IMR-90 (cell line): ENCODE data around the gene CDC45. TPM values are rescaled to one million over a fixed set of nuclear protein-coding genes. Genes with fewer than 3 reads are reported as not detected.

Experiments used
- ATAC-seq: fragments of 200-7000 bp; cut with Tn5 transposase; 2 replicates; pipeline ENCODE4 v1.9.1; 2020; ENCODE audit warnings: low read depth, mild to moderate bottlenecking, moderate library complexity
- BruUV-seq: library from RNA; stranded (reverse); fragments of 400-500 nt; replicated peaks from 2 replicates; lab custom pipeline; 2021; lab: Mats Ljungman, UMichigan
- CTCF ChIA-PET: fragments of 300-600 bp; formaldehyde crosslinking; extraction: SDS; loops from one replicate; lab custom pipeline; 2021; ENCODE audit warnings: antibody characterized with exemption; lab: Yijun Ruan, JAX
- POLR2A ChIA-PET: fragments of 300-600 bp; sonication (Branson Sonifier 250); formaldehyde crosslinking; loops from one replicate; lab custom pipeline; 2022; ENCODE audit warnings: antibody characterized with exemption; ENCODE audit not compliant: unreplicated experiment; lab: Charles Lee
- DNase-seq: peaks from one replicate; pipeline ENCODE4 v3.0.0; 2013
- H2AFZ ChIP-seq: replicated peaks from 2 replicates; pipeline ENCODE3; 2013; ENCODE audit warnings: low read length, mild to moderate bottlenecking; ENCODE audit not compliant: poor library complexity
- H2AK5ac ChIP-seq: 2 replicates; pipeline ENCODE4 v1.6.1; 2013; ENCODE audit warnings: low read depth, low read length, inconsistent platforms
- H2AK9ac ChIP-seq: replicated peaks from 2 replicates; pipeline ENCODE3; 2013; ENCODE audit warnings: mild to moderate bottlenecking, low read depth, low read length, moderate library complexity; ENCODE audit not compliant: poor library complexity
- H2BK120ac ChIP-seq: 2 replicates; pipeline ENCODE4 v1.6.1; 2013; ENCODE audit warnings: low read depth, low read length, inconsistent platforms
- H2BK15ac ChIP-seq: 3 replicates; pipeline ENCODE4 v1.6.1; 2013; ENCODE audit warnings: low read depth, low read length, inconsistent platforms
- H2BK20ac ChIP-seq: 2 replicates; pipeline ENCODE4 v1.6.1; 2013; ENCODE audit warnings: low read depth, mild to moderate bottlenecking, inconsistent platforms, low read length, moderate library complexity
- H2BK5ac ChIP-seq: 2 replicates; pipeline ENCODE4 v1.6.1; 2013; ENCODE audit warnings: mild to moderate bottlenecking, low read depth, low read length, inconsistent platforms; ENCODE audit not compliant: poor library complexity, severe bottlenecking
- H3K14ac ChIP-seq: replicated peaks from 2 replicates; pipeline ENCODE4 v1.6.1; 2013; ENCODE audit warnings: low read depth, low read length, inconsistent platforms
- H3K18ac ChIP-seq: 2 replicates; pipeline ENCODE4 v1.6.1; 2013; ENCODE audit warnings: low read depth, low read length, control low read depth
- H3K23ac ChIP-seq: 2 replicates; pipeline ENCODE4 v1.6.1; 2013; ENCODE audit warnings: low read depth, low read length, inconsistent platforms
- H3K27ac ChIP-seq: 2 replicates; pipeline ENCODE4 v1.5.1; 2013; ENCODE audit warnings: mild to moderate bottlenecking, control low read depth, low read length; ENCODE audit not compliant: insufficient read depth
- H3K27me3 ChIP-seq: 2 replicates; pipeline ENCODE4 v1.6.1; 2013; ENCODE audit warnings: low read length; ENCODE audit not compliant: control insufficient read depth, insufficient read depth
- H3K36me3 ChIP-seq: 2 replicates; pipeline ENCODE4 v1.6.1; 2013; ENCODE audit warnings: low read length, mixed read lengths; ENCODE audit not compliant: control insufficient read depth, insufficient read depth
- H3K4ac ChIP-seq: 2 replicates; pipeline ENCODE4 v1.6.1; 2013; ENCODE audit warnings: low read depth, low read length, inconsistent platforms
- H3K4me1 ChIP-seq: 2 replicates; pipeline ENCODE4 v1.6.1; 2013; ENCODE audit warnings: low read length, mixed read lengths; ENCODE audit not compliant: control insufficient read depth, insufficient read depth
- H3K4me2 ChIP-seq: 2 replicates; pipeline ENCODE4 v1.6.1; 2013; ENCODE audit warnings: low read depth, mild to moderate bottlenecking, control low read depth, low read length, moderate library complexity
- H3K4me3 ChIP-seq: 2 replicates; pipeline ENCODE4 v1.5.1; 2013; ENCODE audit warnings: low read depth, mild to moderate bottlenecking, control low read depth, low read length, moderate library complexity; ENCODE audit not compliant: insufficient read depth
- H3K56ac ChIP-seq: 2 replicates; pipeline ENCODE4 v1.6.1; 2013; ENCODE audit warnings: low read length, inconsistent platforms; ENCODE audit not compliant: insufficient read depth; ENCODE audit errors: extremely low read depth
- H3K79me1 ChIP-seq, 2 experiments: 2 replicates each; pipeline ENCODE4 v1.6.1; 2013; ENCODE audit warnings: low read length in 2 of 2, inconsistent platforms in 1 of 2, low read depth in 1 of 2
- H3K9ac ChIP-seq: 2 replicates; pipeline ENCODE4 v1.6.1; 2013; ENCODE audit warnings: low read depth, low read length, control low read depth
- H3K9me1 ChIP-seq: 2 replicates; pipeline ENCODE4 v1.6.1; 2013; ENCODE audit warnings: low read length, inconsistent platforms; ENCODE audit not compliant: insufficient read depth
- H3K9me3 ChIP-seq: 2 replicates; pipeline ENCODE4 v1.6.1; 2013; ENCODE audit warnings: low read length; ENCODE audit not compliant: control insufficient read depth, insufficient read depth
- H4K20me1 ChIP-seq: 2 replicates; pipeline ENCODE4 v1.6.1; 2013; ENCODE audit warnings: low read length, inconsistent platforms; ENCODE audit not compliant: insufficient read depth
- H4K5ac ChIP-seq: 2 replicates; pipeline ENCODE4 v1.6.1; 2013; ENCODE audit warnings: mild to moderate bottlenecking, low read depth, low read length, control low read depth
- H4K8ac ChIP-seq, 2 experiments: 2 replicates each; pipeline ENCODE4 v1.6.1; 2013; ENCODE audit warnings: low read depth in 2 of 2, low read length in 2 of 2, control low read depth in 1 of 2, inconsistent platforms in 1 of 2
- H4K91ac ChIP-seq: 2 replicates; pipeline ENCODE4 v1.6.1; 2013; ENCODE audit warnings: low read depth, low read length, inconsistent platforms; ENCODE audit not compliant: insufficient read depth
- CEBPB ChIP-seq: IDR thresholded peaks from 2 replicates; pipeline ENCODE4 v1.6.1; 2012; ENCODE audit warnings: low read depth, low read length, improper control_type of control experiment
- MXI1 ChIP-seq: IDR thresholded peaks from 2 replicates; pipeline ENCODE4 v1.6.1; 2012; ENCODE audit warnings: low read depth, mild to moderate bottlenecking, low read length, moderate library complexity, borderline replicate concordance
- NFE2L2 ChIP-seq: fragments of 150-350 bp; IDR thresholded peaks from 2 replicates; pipeline ENCODE4 v1.6.1; 2016; ENCODE audit warnings: low read depth, mild to moderate bottlenecking, low read length
- POLR2A ChIP-seq: IDR thresholded peaks from 2 replicates; pipeline ENCODE4 v1.6.1; 2012; ENCODE audit warnings: mild to moderate bottlenecking, low read depth, low read length
- RAD21 ChIP-seq: IDR thresholded peaks from 2 replicates; pipeline ENCODE4 v1.6.1; 2012; ENCODE audit warnings: low read length, improper control_type of control experiment
- RFX5 ChIP-seq: IDR thresholded peaks from 2 replicates; pipeline ENCODE4 v1.8.0; 2012; ENCODE audit warnings: low read depth, mild to moderate bottlenecking, low read length, moderate library complexity
- USF2 ChIP-seq: fragments of 150-350 bp; IDR thresholded peaks from 2 replicates; pipeline ENCODE4 v1.6.1; 2017; ENCODE audit warnings: mild to moderate bottlenecking, antibody characterized with exemption, low read length, low read depth
- WGBS, 2 experiments: methylation state at CpG; one replicate each; pipeline versions ENCODE4 v1.1.5 to v1.1.7; 2013; ENCODE audit warnings: missing lambda C conversion rate in 2 of 2; ENCODE audit not compliant: insufficient read length in 1 of 2; ENCODE audit errors: extremely low coverage in 2 of 2; 5-methylcytosine and 5-hydroxymethylcytosine counted together
- dilution Hi-C: fragments of 300-500 bp; cut with HindIII; formaldehyde crosslinking; loops from one replicate; pipeline ENCODE4 v1.14.3; 2018; ENCODE audit warnings: low sequenced_read_pairs; ENCODE audit not compliant: unreplicated experiment
- in situ Hi-C: fragments of 300-500 bp; cut with MboI; formaldehyde crosslinking; loops from 3 replicates; pipeline ENCODE4 v1.14.3; 2019; ENCODE audit warnings: low sequenced_read_pairs, inconsistent platforms, mixed read lengths
- intact Hi-C: fragments of 100-400 bp; cut with micrococcal nuclease; formaldehyde crosslinking; loops from 2 replicates; pipeline ENCODE4 v1.10.0; 2022
- polyA plus RNA-seq, 3 experiments: library from polyadenylated mRNA; depleted of rRNA; stranded (reverse); fragments of >200 nt; gene quantifications; 2 replicates each; pipeline ENCODE4 v1.2.3, GENCODE V29; 2012; ENCODE audit warnings: low replicate concordance in 1 of 3
- total RNA-seq: library from RNA; depleted of rRNA; stranded (reverse); fragments of >200 nt; gene quantifications from 2 replicates; pipeline ENCODE4 v1.2.3, GENCODE V29; 2012
- TF ChIP-seq, protein P1 (sequence below): fragments of 150-350 bp; IDR thresholded peaks from 2 replicates; pipeline ENCODE4 v1.6.1; 2016; ENCODE audit warnings: low read depth, mild to moderate bottlenecking, low read length, moderate library complexity, borderline replicate concordance

The CDC45 gene
- total and polyA plus RNA-seq, 2 of the 4 experiments (the other 2 are of a cell fraction), result 22.7 to 44.6 TPM

DNA sequence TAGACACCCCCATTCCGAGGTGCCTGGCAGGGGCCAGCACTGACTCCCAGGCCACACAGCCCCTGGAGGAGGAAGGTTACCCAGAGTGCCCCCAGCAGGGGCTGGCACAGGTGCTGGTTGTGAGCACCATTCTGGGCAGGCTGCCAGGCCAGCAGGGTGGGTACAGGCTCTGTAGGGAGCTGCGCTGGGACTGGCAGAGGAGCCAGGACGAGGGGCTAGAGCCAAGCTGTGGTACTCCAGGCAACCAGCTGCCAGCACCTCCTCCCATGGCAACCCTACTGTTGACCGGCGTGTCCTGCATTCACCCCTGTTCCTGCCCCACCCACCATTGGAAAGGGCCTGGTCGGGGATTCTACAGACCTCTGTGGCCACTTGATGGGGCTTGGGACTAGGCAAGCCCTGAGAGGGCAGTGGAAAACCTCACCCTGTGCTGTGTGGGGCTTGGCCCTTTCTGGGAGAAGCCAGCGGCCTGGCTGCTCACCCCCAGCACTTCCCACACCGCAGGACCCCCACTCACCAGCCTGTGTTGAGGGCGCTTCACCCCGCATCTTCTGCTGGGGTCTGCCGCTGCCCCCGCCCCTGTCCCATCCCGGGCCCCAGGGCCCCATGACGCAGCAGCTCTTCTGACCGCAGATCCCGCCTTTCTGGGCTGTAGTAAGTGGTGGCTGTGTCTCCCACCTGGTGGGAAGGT is 42.6 kb downstream of the CDC45 start:
- Histone ChIP-seq H2BK20ac (no peak overlapping the region), H3K4me1 (no peaks in the 10 kb centered on the region; the same call in 1 of the 2 replicates), H3K27ac (no peak overlapping the region), H3K4me2 (no peak overlapping the region), H4K8ac (no peak overlapping the region), H3K4me3 (no peak overlapping the region), H3K79me1 (no peaks in the 10 kb centered on the region), H2AK5ac (no peak overlapping the region), H3K9me3 (no peaks in the 10 kb centered on the region), H3K9me1 (no peaks in the 10 kb centered on the region), H2AK9ac (peak overlapping the region; percentile 78), H3K18ac (no peak overlapping the region), H2BK15ac (no peak overlapping the region), H4K20me1 (peaks cover 4% of the 10 kb centered on the region; the same call in 1 of the 2 replicates), H3K27me3 (peaks cover 17% of the 10 kb centered on the region), H3K36me3 (no peaks in the 10 kb centered on the region), H3K56ac (no peak overlapping the region), H4K91ac (no peak overlapping the region), H3K9ac (no peak overlapping the region), H2AFZ (no peak overlapping the region), H2BK120ac (no peak overlapping the region), H3K14ac (no peak overlapping the region), H2BK5ac (no peak overlapping the region), H3K4ac (no peak overlapping the region), H4K5ac (no peak overlapping the region), H3K23ac (no peak overlapping the region)
- whole genome bisulfite sequencing, 2 experiments, result 54% methylated on average over 3 of the region's 16 CpGs; no CpG with 5 or more reads in 1 of the 2 experiments
- no TSS peak for BruUV-seq
- ChIA-PET CTCF (interaction anchor here (0.5 kb wide), 1 partner anchor 32 kb away, joined by 3 read pairs; no protein-coding TSS in a partner anchor), POLR2A (no interaction called here)
- dilution Hi-C loops, result no loop called here
- DNase-seq (no peak), ATAC-seq (no peak)
- intact Hi-C loops, result no loop called here
- in situ Hi-C loops, result no loop called here
- TF ChIP-seq NFE2L2 (no peak), MXI1 (no peak), USF2 (no peak), CEBPB (no peak), RAD21 (no peak), POLR2A (no peak), RFX5 (no peak)
- TF ChIP-seq, protein P1, sequence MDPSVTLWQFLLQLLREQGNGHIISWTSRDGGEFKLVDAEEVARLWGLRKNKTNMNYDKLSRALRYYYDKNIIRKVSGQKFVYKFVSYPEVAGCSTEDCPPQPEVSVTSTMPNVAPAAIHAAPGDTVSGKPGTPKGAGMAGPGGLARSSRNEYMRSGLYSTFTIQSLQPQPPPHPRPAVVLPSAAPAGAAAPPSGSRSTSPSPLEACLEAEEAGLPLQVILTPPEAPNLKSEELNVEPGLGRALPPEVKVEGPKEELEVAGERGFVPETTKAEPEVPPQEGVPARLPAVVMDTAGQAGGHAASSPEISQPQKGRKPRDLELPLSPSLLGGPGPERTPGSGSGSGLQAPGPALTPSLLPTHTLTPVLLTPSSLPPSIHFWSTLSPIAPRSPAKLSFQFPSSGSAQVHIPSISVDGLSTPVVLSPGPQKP, result no peak
